Activated T-helper 1 cell treated with anti-CD3 and anti-CD28 coated beads, Interleukin-2, amount 50 U/mL, for 16 hours (primary cell): ENCODE data around the gene GRIK4.

Source experiments
- DNase-seq, 2 donors: peaks; one replicate each; pipeline ENCODE4 v3.0.0-alpha.2; 2020; ENCODE audit warnings: low read depth in 1 of 2, low spot score in 1 of 2

GRIK4 gene

GRCh38 chr11:120931057-120931779 is 419.7 kb downstream of the GRIK4 start:
- DNase-seq = no peak

- no peak for DNase-seq
Measured at GRCh38 chr11:120932305-120932915, 420.9 kb downstream of the GRIK4 start.

- DNase-seq = no peak
Measured at GRCh38 chr11:120936356-120936755, 424.8 kb downstream of the GRIK4 start.

- no peak for DNase-seq
Measured at GRCh38 chr11:120937501-120937900, 426.0 kb downstream of the GRIK4 start.

- no peak for DNase-seq
Measured at GRCh38 chr11:120938260-120938659, 426.7 kb downstream of the GRIK4 start.

GRCh38 chr11:120940160-120940848 is 428.8 kb downstream of the GRIK4 start:
- no peak for DNase-seq

- no peak for DNase-seq
Measured at GRCh38 chr11:120941000-120941399, 429.5 kb downstream of the GRIK4 start.

- DNase-seq = no peak
Measured at GRCh38 chr11:120942701-120943100, 431.2 kb downstream of the GRIK4 start.

- DNase-seq = no peak
Measured at GRCh38 chr11:120945042-120945441, 433.5 kb downstream of the GRIK4 start.

- no peak for DNase-seq
Measured at GRCh38 chr11:120950880-120951279, 439.3 kb downstream of the GRIK4 start.

GRCh38 chr11:120952461-120953434 is 441.2 kb downstream of the GRIK4 start:
- DNase-seq = peak in 1 of 2 donors; percentile 13

- DNase-seq = no peak
Measured at GRCh38 chr11:120954381-120954780, 442.8 kb downstream of the GRIK4 start.

GRCh38 chr11:120956710-120957495 is 445.4 kb downstream of the GRIK4 start:
- DNase-seq = no peak

- no peak for DNase-seq
Measured at GRCh38 chr11:120958185-120958584, 446.6 kb downstream of the GRIK4 start.

- DNase-seq = no peak
Measured at GRCh38 chr11:120959189-120959588, 447.6 kb downstream of the GRIK4 start.

- DNase-seq = no peak
Measured at GRCh38 chr11:120964857-120965256, 453.3 kb downstream of the GRIK4 start.

- DNase-seq = no peak
Measured at GRCh38 chr11:120966840-120967239, 455.3 kb downstream of the GRIK4 start.

- DNase-seq = no peak
Measured at GRCh38 chr11:120969993-120970392, 458.4 kb downstream of the GRIK4 start.

GRCh38 chr11:120971825-120972224 is 460.3 kb downstream of the GRIK4 start:
- no peak for DNase-seq

- no peak for DNase-seq
Measured at GRCh38 chr11:120972621-120973020, 461.1 kb downstream of the GRIK4 start.
